Measurements from ENCODE around the gene LCE1A.

- TF ChIP-seq POLR2AphosphoS5 (IDR thresholded peaks at IDR 0.05), result no peak
- no peak for TF ChIP-seq CTCF (IDR thresholded peaks at IDR 0.05; ENCODE audit: poor library complexity, severe bottlenecking)
- TF ChIP-seq EP300 (conservative IDR thresholded peaks at IDR 0.05; ENCODE audit: poor library complexity, severe bottlenecking), result no peak
- no peak for TF ChIP-seq REST (IDR thresholded peaks at IDR 0.05; ENCODE audit: borderline replicate concordance)
- no peak for TF ChIP-seq EZH2 (IDR thresholded peaks at IDR 0.05; ENCODE audit: borderline replicate concordance, insufficient read depth, low read length, poor library complexity, severe bottlenecking)
- no peak for TF ChIP-seq MXI1 (conservative IDR thresholded peaks at IDR 0.05; ENCODE audit: poor library complexity, severe bottlenecking)
These were observed 9.6 kb downstream of the LCE1A start for GRCh38 chr1:152836870-152837269.
